HG03045 (cell line): ENCODE results near the gene TNNI3.
A peak's percentile ranks its signal among the peaks of the same experiment; 100 is the strongest.

Experiments used
- ATAC-seq: cut with Tn5 transposase; IDR thresholded peaks from one replicate; pipeline ENCODE4 v1.9.1; 2021; ENCODE audit warnings: mild to moderate bottlenecking, moderate library complexity; ENCODE audit not compliant: unreplicated experiment

TNNI3 gene

DNA sequence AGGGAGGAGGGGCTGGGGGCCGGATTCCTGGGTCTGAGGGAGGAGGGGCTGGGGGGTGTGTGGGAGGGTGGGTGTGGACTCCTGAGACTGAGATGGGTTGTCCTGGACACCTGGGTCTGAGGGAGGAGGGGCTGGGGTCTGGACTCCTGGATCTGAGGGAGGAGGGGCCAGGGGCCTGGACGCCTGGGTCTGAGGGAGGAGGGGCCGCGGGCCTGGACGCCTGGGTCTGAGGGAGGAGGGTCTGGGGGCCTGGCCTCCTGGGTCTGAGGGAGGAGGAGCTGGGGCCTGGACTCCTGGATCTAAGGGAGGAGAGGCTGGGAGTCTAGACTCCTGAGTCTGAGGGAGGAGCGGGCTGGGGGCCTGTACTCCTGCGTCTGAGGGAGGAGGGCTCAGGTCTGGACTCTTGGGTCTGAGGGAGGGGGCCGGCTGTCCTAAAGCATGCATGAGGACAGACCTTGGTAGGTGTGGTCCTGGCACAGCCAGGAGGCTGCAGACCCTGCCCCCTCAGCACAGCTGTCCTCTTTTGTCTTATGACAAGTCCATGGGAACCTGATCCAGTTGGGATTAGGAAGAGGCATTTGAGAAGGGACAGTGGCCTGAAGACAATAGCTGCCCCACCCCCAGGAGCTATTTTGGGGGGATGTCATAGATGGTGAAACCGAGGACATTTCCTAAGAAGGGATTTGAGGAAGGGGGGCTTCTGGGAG, 9.8 kb downstream of the TNNI3 start:
- no peak for ATAC-seq

DNA sequence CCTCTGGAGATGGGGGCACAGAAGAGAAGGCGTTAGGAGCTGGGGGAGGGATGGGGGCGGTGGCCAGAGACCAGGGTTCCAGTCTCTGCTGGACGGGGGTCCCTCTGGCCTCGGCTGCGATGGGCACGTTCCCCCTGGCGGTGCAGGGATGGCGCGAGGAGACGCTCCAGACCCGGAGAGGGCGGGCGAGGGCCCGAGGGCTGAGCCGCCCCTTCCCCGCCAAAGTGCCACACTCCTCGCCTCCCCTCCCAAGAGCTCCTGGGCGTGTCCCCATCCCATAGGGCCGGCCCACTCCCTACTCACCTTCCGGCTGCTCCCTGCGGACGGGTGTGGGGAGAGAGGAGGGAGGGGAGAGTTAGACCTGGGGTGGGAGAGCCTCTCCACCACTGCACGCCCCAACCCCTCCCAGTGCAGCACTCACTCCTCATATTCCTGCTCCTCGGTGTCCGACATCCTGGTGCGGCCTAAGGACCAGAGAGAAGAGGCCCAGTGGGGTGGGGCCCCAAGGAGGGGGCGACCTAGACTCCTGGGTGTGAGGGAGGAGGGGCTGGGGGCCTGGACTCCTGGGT, 10.7 kb downstream of the TNNI3 start:
- no peak for ATAC-seq

GRCh38 chr19:55146078-55146704, 11.3 kb downstream of the TNNI3 start:
- ATAC-seq, result no peak

GRCh38 chr19:55145232-55145631, 12.3 kb downstream of the TNNI3 start:
- ATAC-seq, result no peak

DNA sequence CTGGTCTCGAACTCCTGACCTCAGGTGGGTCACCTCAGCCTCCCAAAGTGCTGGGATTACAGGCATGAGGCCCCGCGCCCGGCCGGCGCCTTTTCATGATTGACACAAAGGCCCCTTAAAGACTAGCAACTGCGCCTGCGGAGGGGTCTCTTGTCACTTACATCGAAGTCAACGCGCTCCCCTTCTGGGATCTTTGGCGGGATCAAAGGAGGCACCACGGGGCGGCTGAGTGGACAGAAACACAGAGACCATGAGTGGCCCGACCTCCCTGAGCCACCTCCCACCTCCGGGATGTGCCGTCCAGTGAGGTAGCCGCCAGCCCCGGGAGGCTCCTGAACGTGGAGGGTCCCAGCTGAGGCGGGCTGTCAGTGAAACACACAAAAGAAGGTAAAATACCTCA, 15.8 kb downstream of the TNNI3 start:
- ATAC-seq, result no peak

DNA sequence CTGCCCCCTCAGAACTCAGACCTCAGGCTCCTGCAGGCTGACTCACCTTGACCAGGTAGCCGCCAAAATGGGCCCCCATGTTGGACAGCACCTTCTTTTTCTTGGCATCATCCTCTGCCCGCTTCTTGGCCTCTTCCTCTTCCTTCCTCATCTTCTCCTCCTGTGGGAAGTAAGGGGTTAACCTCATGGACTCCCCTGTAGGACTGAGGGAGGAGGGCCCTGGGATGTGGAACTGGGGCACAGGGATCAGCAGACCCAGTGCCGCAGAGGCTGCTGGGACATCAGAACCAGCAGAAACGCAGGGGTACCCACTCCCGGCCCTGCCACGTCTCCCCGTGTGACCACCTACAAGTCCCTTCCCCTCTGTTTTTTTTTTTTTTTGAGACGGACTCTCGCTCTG, 19.6 kb downstream of the TNNI3 start:
- no peak for ATAC-seq

DNA sequence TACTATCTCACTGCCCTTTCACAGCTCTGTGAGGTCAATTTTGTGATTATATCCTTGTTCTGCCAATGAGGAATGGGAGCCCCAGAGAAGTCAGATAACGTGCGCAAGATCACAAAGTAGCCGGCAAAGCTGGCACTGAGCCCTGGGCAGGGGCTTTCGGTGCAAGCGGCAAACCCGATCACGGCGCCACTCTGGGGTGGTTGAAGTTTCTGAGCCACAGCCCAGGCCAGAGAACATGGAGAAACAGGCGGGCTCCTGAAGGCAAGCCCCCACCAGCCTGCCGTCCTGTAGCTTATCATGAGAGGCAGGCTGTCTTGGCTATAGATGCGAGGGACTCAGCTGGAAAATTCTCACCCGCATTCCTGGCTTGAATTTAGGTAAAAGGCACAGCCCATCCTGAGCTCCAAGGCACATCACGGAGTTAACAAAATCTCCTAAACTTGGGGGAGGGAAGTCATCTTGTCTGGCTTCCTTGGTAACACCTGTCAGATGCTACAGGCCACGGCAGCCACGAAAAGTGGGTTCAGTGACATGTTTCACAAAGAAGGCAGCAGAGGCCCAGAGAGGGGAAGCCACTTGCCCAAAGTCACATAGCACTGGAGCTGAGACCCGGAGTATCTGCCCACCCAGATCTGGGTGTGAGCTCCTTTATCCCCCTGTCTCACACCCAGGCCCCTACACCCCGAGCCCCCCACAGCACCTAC, 21.0 kb downstream of the TNNI3 start:
- no peak for ATAC-seq

GRCh38 chr19:55134736-55135135, 22.8 kb downstream of the TNNI3 start:
- ATAC-seq, result no peak

- no peak for ATAC-seq
Measured at GRCh38 chr19:55133639-55134444, 23.7 kb downstream of the TNNI3 start.

- no peak for ATAC-seq
Measured at GRCh38 chr19:55132453-55133129, 24.9 kb downstream of the TNNI3 start.

DNA sequence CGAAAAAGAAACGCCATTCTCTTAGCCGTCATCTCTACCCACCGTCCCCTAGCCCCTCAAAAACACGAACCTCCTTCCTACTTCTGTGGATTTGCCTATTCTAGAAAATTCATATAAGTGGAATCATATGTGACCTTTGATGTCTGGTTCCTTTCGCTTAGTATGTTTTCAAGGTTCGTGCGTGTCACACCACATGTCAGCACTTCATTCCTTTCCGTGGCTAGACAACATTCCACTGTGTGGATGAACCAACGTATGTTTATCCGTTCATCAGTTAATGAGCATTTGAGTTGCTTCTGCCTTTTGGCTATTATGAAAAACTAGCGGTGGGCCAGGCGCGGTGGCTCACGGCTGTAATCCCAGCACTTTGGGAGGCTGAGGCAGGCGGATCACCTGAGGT, 26.1 kb downstream of the TNNI3 start:
- no peak for ATAC-seq

- ATAC-seq, result no peak
Measured at GRCh38 chr19:55119053-55119452, 38.5 kb downstream of the TNNI3 start.

DNA sequence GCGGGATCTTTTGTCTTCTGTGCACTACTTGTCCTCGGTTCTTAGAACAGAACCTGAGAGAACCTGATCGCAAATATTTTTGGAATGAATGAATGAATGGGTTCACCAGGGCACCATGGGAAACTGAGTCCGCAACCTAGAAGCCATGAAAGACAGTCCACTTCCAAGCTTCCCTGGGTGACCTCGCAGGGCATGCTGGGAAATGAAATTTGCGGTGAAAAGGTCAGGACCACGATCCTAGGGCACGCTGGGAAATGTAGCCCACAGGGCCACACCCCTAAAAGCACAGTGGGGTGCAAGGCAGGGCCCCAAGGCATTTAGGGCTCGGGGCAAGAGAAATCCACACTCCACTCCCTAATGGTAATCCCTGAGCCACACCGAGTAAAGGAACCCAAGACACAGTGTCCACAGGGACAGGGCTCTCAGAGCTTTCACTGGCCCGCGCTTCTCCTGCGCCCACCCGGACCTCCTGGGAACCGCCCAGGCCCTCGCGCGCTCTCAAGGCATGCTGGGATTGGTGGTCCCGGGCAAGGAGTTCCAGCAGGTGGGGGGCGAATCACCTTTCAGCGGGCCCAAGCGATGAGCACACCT, 39.0 kb downstream of the TNNI3 start:
- ATAC-seq, result no peak

GRCh38 chr19:55117663-55118391, 39.7 kb downstream of the TNNI3 start:
- peak; percentile 83 for ATAC-seq

DNA sequence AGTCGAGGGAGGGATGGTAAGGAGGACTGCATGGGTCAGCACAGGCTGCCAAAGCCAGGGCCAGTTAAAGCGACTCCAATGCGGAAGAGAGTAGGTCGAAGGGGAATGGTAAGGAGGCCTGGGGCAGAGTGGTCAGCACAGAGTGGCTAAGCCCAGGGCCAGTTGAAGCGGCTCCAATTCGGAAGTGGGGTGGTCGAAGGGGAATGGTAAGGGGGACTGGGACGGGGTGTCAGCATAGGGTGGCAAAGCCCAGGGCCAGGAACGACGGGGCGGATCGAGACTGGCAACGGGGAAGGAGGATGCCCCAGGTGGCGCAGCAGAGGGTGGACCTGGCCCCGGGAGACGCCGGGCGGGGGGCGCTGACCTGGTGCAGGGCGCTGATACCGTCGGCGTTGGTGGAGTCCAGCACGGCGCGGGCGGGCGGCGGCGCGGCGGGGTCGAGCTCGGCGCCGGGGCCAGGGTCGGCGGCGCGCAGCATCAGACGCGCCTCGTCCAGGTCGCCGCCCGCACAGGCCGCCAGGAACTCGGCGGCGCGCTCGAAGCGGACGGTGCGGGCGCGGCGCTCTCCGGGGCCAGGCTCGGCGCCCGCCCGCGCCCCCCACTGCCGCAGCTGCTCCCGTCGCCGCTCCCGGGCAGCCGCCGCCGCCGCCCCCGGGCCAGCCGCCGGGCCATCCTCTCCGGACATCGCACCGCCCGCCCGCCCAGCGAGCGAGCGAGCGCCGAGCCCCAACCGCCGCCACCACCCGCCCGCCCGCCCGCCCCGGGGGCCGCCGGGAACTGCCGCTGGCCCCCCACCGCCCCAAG, 40.5 kb downstream of the TNNI3 start, which contains the start of gene PPP1R12C:
PPP1R12C (minus strand) TSS at position 779 of the 804 bp plus-strand sequence; CDS start at position 685, 94 bp downstream.
- peak; percentile 16 for ATAC-seq

GRCh38 chr19:55116232-55116858, 41.2 kb downstream of the TNNI3 start:
- ATAC-seq, result no peak

- ATAC-seq, result no peak
Measured at GRCh38 chr19:55115446-55116065, 42.0 kb downstream of the TNNI3 start.
